HFFc6 (cell line): ENCODE results near the gene PLTP. TPM values are rescaled to one million over a fixed set of nuclear protein-coding genes. Genes with fewer than 3 reads are reported as not detected.

Source experiments
- DNase-seq: peaks from one replicate; pipeline ENCODE4 v3.0.0-alpha.2; 2018
- H3K27ac Mint-ChIP-seq: 2 replicates; pipeline ENCODE4 v1.8.0; 2020; ENCODE audit warnings: mild to moderate bottlenecking, mixed read lengths
- H3K27me3 Mint-ChIP-seq: 2 replicates; pipeline ENCODE4 v1.8.0; 2021; ENCODE audit warnings: mild to moderate bottlenecking, moderate library complexity, mixed read lengths; ENCODE audit not compliant: insufficient read depth
- H3K36me3 Mint-ChIP-seq: 2 replicates; pipeline ENCODE4 v1.8.0; 2021; ENCODE audit warnings: low read depth, mixed read lengths
- H3K4me1 Mint-ChIP-seq: 2 replicates; pipeline ENCODE4 v1.8.0; 2020; ENCODE audit warnings: low read depth, mixed read lengths
- H3K4me3 Mint-ChIP-seq: 2 replicates; pipeline ENCODE4 v1.8.0; 2020; ENCODE audit warnings: mild to moderate bottlenecking, moderate library complexity, mixed read lengths
- H3K9me3 Mint-ChIP-seq: 2 replicates; pipeline ENCODE4 v1.8.0; 2020; ENCODE audit warnings: mild to moderate bottlenecking, mixed read lengths
- CTCF ChIP-seq: fragments of 200-600 bp; sonication (generic); IDR thresholded peaks from 2 replicates; pipeline ENCODE4 v1.5.0; 2021; ENCODE audit warnings: antibody characterized with exemption, mild to moderate bottlenecking
- total RNA-seq, 6 experiments: library from RNA; stranded (reverse); fragmentation: NEBNext Ultra II Directional; extraction: Animal tissue kit (Norgen Biotek cat#: 25700); gene quantifications; 2 replicates in 1 of 6; 3 replicates in 5 of 6; pipeline ENCODE4 v1.2.3, GENCODE V29; 2021

PLTP gene
- total RNA-seq, 6 experiments from 2014 or later, result 8.3 to 13.6 (median 11.1) TPM

GRCh38 chr20:45894797-45895196 lies 17.2 kb downstream of the PLTP start:
- Mint-ChIP-seq H3K27me3 (peaks cover 5% of the 10 kb centered on the region), H3K4me1 (peaks cover 22% of the 10 kb centered on the region), H3K4me3 (no peak overlapping the region), H3K27ac (no peak overlapping the region), H3K36me3 (peaks cover 8% of the 10 kb centered on the region; the same call in 1 of the 2 replicates), H3K9me3 (no peaks in the 10 kb centered on the region)
- no peak for DNase-seq
- no peak for TF ChIP-seq CTCF

GRCh38 chr20:45893831-45894230 lies 18.1 kb downstream of the PLTP start:
- peak; percentile 39 for DNase-seq
- peaks cover 29% of the 10 kb centered on the region for H3K4me1 Mint-ChIP-seq

GRCh38 chr20:45892828-45893500 lies 19.0 kb downstream of the PLTP start:
- Mint-ChIP-seq H3K4me3 (peak overlapping the region; percentile 93; the same call in 1 of the 2 replicates), H3K9me3 (no peaks in the 10 kb centered on the region), H3K36me3 (peaks cover 7% of the 10 kb centered on the region; the same call in 1 of the 2 replicates), H3K27me3 (peaks cover 5% of the 10 kb centered on the region), H3K27ac (no peak overlapping the region), H3K4me1 (peaks cover 29% of the 10 kb centered on the region)
- no peak for DNase-seq
- no peak for TF ChIP-seq CTCF

More at GRCh38 chr20:45893831-45894230, 18.1 kb downstream of the PLTP start:
- TF ChIP-seq CTCF, result no peak
- Mint-ChIP-seq H3K9me3 (no peaks in the 10 kb centered on the region), H3K36me3 (peaks cover 8% of the 10 kb centered on the region; the same call in 1 of the 2 replicates), H3K27ac (no peak overlapping the region), H3K4me3 (no peak overlapping the region), H3K27me3 (peaks cover 5% of the 10 kb centered on the region)

- Mint-ChIP-seq H3K4me1 (peaks cover 29% of the 10 kb centered on the region), H3K27ac (peak overlapping the region; percentile 74), H3K36me3 (peaks cover 4% of the 10 kb centered on the region; the same call in 1 of the 2 replicates), H3K4me3 (peak overlapping the region; percentile 93), H3K27me3 (peaks cover 5% of the 10 kb centered on the region), H3K9me3 (no peaks in the 10 kb centered on the region)
- DNase-seq, result peak; percentile 32
- TF ChIP-seq CTCF, result peak; percentile 52
Measured at GRCh38 chr20:45892049-45892825, 19.7 kb downstream of the PLTP start.

GRCh38 chr20:45890985-45891983 lies 20.7 kb downstream of the PLTP start, which contains the start of the genes CTSA and NEURL2:
CTSA (plus strand) TSS chr20:45891335; CDS start chr20:45891569, 234 bp downstream.
NEURL2 (minus strand) TSS chr20:45891208; CDS start chr20:45890991, 217 bp downstream.
- Mint-ChIP-seq H3K4me1 (peaks cover 29% of the 10 kb centered on the region), H3K27ac (peak within 1 kb of the TSS; percentile 88), H3K27me3 (peaks cover 5% of the 10 kb centered on the region), H3K36me3 (no peaks in the 10 kb centered on the region; the same call in 1 of the 2 replicates), H3K9me3 (no peaks in the 10 kb centered on the region), H3K4me3 (peak within 1 kb of the TSS; percentile 93)
- no peak for TF ChIP-seq CTCF
- DNase-seq, result peak; percentile 85
